ENCODE data around the gene ADTRP.
A peak's percentile ranks its signal among the peaks of the same experiment; 100 is the strongest.

ADTRP gene

DNA sequence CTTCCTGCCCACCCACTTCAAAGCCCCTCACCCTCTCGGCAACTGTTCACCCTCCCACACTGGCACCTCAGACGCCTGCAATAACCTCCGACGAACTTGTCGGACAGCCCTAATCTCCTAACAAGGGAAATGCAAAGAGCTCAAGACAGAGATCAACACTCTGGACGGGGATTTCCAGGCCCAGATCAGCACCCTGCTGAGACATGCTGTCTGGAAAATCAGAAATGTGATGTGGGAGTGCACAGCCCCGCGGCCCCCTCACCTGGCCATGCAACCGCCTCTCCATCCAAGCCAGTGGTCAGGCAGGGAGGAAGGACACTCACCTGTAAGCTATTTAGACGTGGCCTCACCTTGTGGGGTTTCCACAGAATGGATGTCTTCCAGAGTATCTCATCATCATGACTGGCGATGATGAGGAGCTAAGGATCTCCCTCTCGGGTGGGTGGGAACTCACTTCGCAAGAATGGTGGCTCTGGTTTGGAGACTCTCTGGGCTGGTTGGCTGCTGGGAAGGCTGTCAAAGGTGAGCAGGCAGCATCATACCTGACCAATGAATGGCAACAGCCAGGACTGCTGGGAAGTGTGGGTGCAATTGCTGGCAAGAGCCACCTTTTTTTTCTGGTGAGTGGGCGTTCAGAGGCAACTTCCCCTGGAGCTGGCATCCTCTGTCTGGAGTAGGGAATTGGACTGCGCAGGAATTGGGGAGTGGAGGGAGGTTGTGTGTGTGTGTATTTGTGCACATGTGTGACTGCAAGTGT, 28.1 kb upstream of the ADTRP start:
- H3K36me3 ChIP-seq (replicated peaks): no peaks in the 10 kb centered on the region
- H3K4me3 ChIP-seq (ENCODE audit: low read depth, low read length): no peak overlapping the region
- no peaks in the 10 kb centered on the region for H3K27me3 ChIP-seq (replicated peaks)
- TF ChIP-seq, protein P1, sequence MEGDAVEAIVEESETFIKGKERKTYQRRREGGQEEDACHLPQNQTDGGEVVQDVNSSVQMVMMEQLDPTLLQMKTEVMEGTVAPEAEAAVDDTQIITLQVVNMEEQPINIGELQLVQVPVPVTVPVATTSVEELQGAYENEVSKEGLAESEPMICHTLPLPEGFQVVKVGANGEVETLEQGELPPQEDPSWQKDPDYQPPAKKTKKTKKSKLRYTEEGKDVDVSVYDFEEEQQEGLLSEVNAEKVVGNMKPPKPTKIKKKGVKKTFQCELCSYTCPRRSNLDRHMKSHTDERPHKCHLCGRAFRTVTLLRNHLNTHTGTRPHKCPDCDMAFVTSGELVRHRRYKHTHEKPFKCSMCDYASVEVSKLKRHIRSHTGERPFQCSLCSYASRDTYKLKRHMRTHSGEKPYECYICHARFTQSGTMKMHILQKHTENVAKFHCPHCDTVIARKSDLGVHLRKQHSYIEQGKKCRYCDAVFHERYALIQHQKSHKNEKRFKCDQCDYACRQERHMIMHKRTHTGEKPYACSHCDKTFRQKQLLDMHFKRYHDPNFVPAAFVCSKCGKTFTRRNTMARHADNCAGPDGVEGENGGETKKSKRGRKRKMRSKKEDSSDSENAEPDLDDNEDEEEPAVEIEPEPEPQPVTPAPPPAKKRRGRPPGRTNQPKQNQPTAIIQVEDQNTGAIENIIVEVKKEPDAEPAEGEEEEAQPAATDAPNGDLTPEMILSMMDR (IDR thresholded peaks at IDR 0.05; ENCODE audit: low read depth, low read length, missing control alignments): no peak
- H3K27ac ChIP-seq: no peak overlapping the region
- in situ Hi-C loops (cut with HindIII; ENCODE audit: low pct_ligation_motif_present, low sequenced_read_pairs): no loop called here
- no peak for DNase-seq

DNA sequence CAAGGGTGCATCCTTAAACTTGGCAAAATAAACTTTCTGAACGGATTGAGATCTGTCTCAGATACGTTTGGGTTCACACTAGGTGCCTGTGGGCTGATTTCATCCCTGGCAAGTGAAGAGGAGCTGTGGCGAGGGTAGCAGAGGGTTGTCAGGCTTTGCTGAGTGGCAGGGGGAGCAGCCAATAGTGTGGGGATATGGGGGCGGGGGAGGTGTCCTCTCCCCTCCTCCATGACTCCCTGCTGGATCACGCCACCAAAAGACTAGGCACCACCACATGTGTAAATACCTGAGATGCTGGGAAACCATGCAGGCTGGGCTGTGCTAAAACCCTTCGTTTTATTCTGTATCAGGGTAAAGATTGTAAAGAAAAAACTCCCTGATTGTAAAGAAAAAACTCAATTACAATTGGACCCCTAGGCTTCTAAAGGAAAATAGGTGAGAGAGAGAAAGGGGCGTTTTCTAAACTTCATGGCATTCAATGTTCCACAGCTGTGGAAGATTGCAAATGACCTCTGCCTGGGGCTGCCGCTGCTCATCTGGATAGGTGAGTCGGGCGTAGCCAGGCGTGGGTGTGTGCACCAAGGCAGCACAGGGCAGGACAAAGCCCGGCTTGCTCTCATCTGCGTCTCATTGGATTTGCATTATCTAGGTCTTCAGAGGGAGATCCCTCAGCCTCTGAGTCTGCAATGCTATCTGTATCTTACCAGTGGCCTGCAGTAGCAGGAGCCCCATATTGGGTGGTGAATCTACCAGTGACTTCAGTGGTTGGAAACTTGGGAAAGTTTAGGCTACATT, 26.9 kb upstream of the ADTRP start:
- H3K4me3 ChIP-seq (ENCODE audit: low read depth, low read length): no peak overlapping the region
- no peak for DNase-seq
- H3K27me3 ChIP-seq (replicated peaks): no peaks in the 10 kb centered on the region
- H3K27ac ChIP-seq: no peak overlapping the region
- in situ Hi-C loops (cut with HindIII; ENCODE audit: low pct_ligation_motif_present, low sequenced_read_pairs): no loop called here
- TF ChIP-seq, protein P1 (IDR thresholded peaks at IDR 0.05; ENCODE audit: low read depth, low read length, missing control alignments): no peak
- H3K36me3 ChIP-seq (replicated peaks): no peaks in the 10 kb centered on the region

DNA sequence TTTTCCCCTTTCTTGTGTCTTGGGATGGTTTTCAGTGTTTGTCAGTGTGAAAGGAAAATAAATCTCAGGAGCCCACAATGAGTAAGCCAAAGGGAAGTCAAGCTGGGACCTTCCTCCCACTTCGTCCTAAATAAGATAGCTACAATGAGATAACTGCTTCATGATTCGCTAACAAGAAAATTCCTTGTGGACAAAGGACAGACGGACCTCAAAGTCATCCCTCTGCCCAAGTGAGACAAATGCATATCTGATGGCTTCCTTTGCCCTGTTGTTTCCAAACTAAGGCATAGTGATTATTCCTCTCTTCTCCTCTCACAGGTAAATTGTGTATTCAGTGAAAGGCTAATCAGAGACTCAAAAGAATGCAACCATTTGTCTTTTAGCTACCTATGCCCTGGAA, 26.1 kb upstream of the ADTRP start:
- H3K4me3 ChIP-seq (ENCODE audit: low read depth, low read length): no peak overlapping the region
- in situ Hi-C loops (cut with HindIII; ENCODE audit: low pct_ligation_motif_present, low sequenced_read_pairs): no loop called here
- H3K27ac ChIP-seq: no peak overlapping the region
- DNase-seq: peak; percentile 28
- TF ChIP-seq, protein P1 (IDR thresholded peaks at IDR 0.05; ENCODE audit: low read depth, low read length, missing control alignments): no peak
- H3K36me3 ChIP-seq (replicated peaks): no peaks in the 10 kb centered on the region
- H3K27me3 ChIP-seq (replicated peaks): no peaks in the 10 kb centered on the region

DNA sequence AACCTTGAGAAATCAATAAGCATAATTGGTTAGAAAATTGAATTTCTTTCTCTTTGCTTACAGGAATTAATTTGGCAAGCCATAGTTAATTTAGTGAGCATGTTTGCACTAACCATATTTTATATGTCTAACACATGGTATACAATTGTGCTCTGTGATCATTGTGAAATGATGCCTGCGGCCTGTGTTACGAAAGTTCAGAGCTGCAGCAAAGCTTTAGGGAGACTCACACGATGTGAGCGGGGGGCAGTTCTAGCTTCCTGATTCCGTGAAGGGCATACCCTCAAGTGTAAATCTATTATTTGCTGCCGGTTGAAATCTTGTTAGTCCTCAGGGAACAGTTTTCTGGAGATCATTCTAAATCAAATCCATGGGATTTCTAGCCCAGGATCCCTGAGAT, 25.5 kb upstream of the ADTRP start:
- Histone ChIP-seq H3K4me3 (ENCODE audit: low read depth, low read length) (no peak overlapping the region), H3K36me3 (replicated peaks) (no peaks in the 10 kb centered on the region), H3K27me3 (replicated peaks) (no peaks in the 10 kb centered on the region), H3K27ac (no peak overlapping the region)
- in situ Hi-C loops (cut with HindIII; ENCODE audit: low pct_ligation_motif_present, low sequenced_read_pairs): no loop called here
- DNase-seq: no peak
- TF ChIP-seq, protein P1 (IDR thresholded peaks at IDR 0.05; ENCODE audit: low read depth, low read length, missing control alignments): no peak

DNA sequence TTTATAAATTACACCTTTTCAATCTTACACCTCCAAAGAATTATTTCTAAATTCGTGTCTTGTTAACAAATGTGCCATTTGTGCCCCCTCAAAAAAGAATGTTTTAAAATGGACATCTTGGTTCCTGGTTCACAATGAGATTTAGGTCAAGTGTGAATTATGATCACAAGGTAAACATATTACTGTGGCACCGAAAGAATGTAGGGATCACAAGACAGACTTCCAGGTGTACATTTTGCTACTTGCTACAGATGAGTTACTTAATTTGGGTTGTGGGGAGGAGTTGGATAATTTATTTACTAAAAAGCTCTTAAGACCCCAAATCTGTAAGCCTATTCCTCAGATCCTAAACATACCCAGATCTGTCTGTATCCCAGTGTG, 25.0 kb upstream of the ADTRP start:
- Histone ChIP-seq H3K36me3 (replicated peaks) (no peaks in the 10 kb centered on the region), H3K27me3 (replicated peaks) (no peaks in the 10 kb centered on the region), H3K27ac (no peak overlapping the region), H3K4me3 (ENCODE audit: low read depth, low read length) (no peak overlapping the region)
- TF ChIP-seq, protein P1 (IDR thresholded peaks at IDR 0.05; ENCODE audit: low read depth, low read length, missing control alignments): no peak
- no peak for DNase-seq
- in situ Hi-C loops (cut with HindIII; ENCODE audit: low pct_ligation_motif_present, low sequenced_read_pairs): no loop called here

All from brain microvascular endothelial cell (primary cell).